ENCODE results near the gene FES.

DNA sequence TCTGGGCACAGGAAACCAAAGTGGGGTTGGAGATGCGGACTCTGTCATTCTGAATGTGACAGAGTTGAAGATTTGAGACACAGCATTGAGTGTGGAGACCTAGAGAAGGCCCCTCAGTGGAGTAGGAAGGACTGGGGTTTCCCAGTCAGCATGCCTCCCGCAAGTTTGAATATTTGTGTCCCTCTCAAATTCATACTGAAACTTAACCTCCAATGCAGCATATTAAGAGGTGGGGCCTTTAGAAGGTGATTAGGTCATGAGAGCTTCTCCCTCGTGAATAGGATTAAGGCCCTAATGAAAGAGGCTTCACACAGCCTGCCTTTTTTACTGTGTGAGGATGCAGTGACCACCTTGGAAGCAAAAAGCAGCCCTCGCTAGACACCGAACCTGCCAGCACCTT is 40.1 kb downstream of the FES start:
- TF ChIP-seq, protein P1, sequence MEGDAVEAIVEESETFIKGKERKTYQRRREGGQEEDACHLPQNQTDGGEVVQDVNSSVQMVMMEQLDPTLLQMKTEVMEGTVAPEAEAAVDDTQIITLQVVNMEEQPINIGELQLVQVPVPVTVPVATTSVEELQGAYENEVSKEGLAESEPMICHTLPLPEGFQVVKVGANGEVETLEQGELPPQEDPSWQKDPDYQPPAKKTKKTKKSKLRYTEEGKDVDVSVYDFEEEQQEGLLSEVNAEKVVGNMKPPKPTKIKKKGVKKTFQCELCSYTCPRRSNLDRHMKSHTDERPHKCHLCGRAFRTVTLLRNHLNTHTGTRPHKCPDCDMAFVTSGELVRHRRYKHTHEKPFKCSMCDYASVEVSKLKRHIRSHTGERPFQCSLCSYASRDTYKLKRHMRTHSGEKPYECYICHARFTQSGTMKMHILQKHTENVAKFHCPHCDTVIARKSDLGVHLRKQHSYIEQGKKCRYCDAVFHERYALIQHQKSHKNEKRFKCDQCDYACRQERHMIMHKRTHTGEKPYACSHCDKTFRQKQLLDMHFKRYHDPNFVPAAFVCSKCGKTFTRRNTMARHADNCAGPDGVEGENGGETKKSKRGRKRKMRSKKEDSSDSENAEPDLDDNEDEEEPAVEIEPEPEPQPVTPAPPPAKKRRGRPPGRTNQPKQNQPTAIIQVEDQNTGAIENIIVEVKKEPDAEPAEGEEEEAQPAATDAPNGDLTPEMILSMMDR (IDR thresholded peaks at IDR 0.05; ENCODE audit: low read depth, low read length, poor library complexity, severe bottlenecking): no peak
- no peak for TF ChIP-seq EZH2phosphoT487 (IDR thresholded peaks at IDR 0.05; ENCODE audit: borderline replicate concordance, low read length)

Data from DOHH2 (cell line).